GM19468 (cell line): ENCODE results near the gene USP26.
"Not testable (repeated sequence)": the region's sequence is repeated elsewhere in the genome, so short reads cannot be mapped to it uniquely, and the experiment has no call there.

ENCODE experiments used
- ATAC-seq: cut with Tn5 transposase; IDR thresholded peaks from one replicate; pipeline ENCODE4 v1.9.1; 2021; ENCODE audit warnings: mild to moderate bottlenecking, moderate library complexity, moderate number of reproducible peaks; ENCODE audit not compliant: unreplicated experiment; ENCODE audit errors: extremely low read depth

Gene USP26, protein sequence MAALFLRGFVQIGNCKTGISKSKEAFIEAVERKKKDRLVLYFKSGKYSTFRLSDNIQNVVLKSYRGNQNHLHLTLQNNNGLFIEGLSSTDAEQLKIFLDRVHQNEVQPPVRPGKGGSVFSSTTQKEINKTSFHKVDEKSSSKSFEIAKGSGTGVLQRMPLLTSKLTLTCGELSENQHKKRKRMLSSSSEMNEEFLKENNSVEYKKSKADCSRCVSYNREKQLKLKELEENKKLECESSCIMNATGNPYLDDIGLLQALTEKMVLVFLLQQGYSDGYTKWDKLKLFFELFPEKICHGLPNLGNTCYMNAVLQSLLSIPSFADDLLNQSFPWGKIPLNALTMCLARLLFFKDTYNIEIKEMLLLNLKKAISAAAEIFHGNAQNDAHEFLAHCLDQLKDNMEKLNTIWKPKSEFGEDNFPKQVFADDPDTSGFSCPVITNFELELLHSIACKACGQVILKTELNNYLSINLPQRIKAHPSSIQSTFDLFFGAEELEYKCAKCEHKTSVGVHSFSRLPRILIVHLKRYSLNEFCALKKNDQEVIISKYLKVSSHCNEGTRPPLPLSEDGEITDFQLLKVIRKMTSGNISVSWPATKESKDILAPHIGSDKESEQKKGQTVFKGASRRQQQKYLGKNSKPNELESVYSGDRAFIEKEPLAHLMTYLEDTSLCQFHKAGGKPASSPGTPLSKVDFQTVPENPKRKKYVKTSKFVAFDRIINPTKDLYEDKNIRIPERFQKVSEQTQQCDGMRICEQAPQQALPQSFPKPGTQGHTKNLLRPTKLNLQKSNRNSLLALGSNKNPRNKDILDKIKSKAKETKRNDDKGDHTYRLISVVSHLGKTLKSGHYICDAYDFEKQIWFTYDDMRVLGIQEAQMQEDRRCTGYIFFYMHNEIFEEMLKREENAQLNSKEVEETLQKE

DNA sequence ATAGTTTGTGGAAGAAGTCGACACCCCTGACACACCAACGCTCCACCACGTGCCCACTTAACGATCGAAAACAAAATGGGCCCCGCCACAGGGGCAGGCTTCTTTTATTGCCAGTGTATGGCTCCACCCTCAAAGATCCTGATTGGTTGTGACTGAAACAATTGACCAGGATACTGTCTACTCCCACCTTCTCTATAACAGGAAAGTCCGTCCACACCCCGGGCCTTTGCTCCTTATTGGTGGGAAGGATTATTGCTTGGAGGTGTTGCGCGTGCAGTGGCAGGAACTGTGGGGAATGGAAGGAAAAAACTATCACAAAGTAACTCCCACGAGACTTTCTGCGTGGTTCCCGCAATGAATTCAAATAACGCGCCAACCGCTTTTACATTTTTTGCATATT lies at the start of gene USP26:
TSS of gene USP26 (minus strand) at position 79 of the 400 bp plus-strand sequence. CDS start 68,889 bp downstream, outside the sequence.
- no peak for ATAC-seq

DNA sequence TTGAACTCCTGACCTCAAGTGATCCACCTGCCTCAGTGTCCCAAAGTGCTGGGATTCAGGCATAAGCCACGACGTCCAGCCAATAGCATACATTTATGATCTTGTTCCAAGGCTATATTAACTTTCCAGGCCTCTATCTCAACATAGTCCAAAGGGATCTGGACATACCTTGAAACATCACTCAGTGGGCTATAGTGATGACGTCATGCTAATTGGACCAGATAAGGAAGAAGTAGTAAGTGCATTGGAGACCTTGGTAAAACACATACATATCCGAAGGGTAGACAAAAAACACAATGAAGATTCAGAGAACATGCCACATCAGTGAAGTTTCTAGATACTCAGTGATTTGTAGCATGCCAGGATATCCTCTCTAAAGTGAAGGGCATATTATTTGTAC lies 37.4 kb upstream of the USP26 start:
- no peak for ATAC-seq

DNA sequence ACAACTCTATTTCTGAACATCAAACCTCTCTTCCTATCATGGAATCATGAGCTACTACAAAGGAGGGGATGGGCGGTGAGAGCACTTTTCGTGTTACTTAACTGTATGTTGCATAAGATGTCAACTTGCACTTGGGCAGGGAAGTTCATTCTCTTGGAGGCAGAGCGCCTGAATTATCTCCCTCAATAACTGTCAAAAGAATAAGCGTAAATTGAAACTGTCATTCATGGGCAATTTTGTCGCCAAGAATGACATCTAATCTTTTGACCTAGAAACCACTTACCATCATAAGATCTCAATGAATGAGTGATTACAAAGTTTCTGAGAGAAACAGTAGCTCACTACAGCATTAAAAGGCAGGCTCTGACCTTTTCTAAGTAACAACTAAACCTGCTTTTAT lies 23.5 kb upstream of the USP26 start:
- no peak for ATAC-seq

DNA sequence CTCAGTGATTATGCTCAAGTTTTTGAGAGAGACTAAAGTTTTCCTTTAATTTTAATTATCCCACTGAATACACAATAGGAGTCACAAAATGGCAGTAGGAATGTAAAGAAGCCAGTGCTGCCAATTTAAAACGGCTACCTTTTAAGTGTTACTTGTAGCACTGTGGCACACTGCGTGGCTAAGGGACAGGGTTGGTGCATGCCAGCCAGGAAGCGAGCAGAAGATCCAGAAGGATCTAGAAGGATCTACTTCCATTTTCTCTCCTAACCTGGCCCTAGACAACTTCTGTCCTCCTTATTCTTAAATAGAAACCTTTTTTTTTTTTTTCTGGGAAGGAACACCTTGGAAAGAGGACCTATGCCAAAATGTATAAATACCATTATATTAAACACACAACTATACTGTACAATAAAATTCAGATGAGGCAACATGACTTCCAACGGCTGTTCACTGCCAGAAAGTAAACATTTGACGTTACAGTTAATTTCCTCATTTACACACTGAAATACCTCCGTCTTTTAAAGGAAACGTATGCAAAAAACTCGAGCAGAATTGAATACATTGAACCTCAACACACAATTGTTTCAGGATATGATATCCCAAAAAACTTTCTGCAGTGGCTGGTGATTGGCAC lies 2.7 kb downstream of the USP26 start:
- no peak for ATAC-seq

DNA sequence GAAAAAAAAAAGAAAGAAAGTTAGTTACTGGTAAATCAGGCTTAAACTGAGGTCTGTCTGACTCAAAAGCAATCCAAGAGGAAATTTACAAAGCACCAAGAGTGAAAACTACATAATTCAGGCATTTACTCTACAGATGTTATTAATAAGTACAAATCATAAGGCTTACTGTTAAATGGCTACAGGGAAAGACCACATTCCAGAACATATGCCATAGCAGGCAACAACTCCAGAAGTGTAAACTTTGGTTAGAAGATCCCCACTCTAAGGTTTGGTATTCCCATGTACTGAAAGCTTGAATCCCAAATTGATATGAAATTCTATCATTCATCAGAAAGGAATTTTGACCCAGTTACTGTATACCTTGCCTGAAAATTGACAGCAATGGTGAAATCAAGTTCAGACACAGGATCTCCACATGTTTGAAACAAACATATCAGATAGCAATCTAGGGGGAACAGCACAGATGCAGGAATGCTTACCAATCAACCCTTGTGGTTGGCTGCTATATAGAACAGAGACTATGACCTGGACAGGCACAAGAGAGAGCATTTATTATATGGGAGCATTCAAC lies 6.6 kb downstream of the USP26 start:
- ATAC-seq = no peak

DNA sequence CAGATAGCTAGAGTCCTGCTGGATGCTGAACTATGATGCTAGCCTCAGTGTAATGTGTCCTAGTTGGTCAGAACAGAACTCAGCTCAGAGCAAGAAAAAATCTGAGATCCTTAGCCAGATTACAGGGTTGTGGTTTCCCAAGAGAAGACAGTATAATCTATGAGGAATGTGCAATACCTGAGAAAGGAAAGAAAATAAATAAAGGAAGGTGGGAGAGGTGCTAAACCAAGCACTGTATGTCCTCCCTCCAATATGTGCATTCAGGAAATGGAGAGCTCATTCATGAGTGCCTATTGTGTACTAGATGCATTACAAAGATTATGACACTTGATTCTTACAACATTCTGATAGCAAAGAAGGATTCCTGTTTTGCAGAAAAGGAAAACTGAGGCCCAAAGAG lies 7.5 kb downstream of the USP26 start:
- no peak for ATAC-seq

DNA sequence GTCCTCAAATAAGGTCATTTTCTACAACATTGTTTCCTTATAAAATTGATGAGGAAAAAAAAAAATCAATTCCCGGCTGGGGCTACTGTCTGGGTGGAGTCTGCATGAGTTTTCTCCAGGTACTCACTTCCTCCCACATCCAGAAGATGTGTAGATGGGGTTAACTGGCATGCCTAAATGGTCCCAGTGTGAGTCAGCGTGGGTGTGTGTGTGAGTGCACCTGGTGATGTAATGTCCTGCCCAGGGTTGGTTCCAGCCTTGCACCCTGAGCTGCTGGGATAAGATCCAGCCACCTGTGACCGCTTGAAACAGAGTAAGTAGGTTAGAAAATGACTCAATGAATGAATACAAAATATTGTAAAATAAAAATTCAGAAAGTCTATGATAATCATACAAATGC lies 11.1 kb downstream of the USP26 start:
- ATAC-seq = no peak

DNA sequence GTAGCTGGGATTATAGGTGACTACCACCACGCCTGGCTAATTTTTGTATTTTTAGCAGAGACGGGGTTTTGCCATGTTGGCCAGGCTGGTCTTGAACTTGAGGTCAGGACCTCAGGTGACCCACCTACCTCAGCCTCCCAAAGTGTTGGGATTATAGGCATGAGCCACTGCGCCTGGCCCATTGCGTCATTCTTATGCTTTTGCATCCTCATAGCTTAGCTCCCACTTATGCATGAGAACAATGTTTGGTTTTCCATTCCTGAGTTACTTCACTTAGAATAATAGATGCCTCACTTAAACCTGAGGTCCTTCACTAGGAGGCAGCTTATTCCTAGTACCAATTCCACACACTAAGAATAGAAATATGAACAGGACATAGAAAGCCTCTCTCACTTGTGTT lies 11.9 kb downstream of the USP26 start:
- ATAC-seq = not testable (repeated sequence)

DNA sequence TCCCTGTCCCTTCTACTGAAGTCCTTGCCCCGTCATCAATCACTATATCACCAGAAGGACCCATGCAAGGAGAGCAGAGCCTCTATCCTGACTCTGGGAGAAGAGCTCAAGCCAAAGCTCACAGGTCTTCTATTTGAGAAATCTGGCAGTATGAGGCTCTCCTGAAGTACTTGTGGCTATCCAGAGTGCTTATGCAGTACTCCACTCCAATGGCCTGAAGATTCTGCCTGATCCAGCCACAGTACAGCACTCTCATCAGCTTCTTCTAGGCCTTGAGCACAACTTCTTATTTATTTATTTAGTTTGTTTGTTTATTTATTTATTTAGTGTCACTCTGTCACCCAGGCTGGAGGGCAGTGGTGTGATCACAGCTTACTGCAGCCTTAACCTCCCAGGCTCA lies 13.0 kb downstream of the USP26 start:
- no peak for ATAC-seq

DNA sequence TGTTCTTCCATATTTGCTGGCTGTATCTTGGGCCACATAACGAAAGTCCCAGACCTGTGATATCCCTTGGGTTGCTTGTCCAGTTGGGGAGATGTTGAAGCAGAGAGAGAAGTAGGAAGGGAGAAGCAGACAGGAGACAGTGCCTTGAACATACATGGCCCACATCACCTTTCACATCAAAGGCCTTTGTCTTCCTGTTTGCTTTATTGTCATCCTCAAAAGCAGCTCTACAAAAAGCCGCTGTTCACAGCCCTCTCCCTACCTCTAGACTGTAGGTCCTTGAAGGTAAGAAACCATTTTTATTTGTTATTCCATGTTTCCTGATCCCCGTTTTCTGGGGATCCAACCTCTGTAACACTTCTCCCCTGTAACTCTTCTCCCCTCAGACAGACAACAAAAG lies 14.9 kb downstream of the USP26 start:
- ATAC-seq = no peak

DNA sequence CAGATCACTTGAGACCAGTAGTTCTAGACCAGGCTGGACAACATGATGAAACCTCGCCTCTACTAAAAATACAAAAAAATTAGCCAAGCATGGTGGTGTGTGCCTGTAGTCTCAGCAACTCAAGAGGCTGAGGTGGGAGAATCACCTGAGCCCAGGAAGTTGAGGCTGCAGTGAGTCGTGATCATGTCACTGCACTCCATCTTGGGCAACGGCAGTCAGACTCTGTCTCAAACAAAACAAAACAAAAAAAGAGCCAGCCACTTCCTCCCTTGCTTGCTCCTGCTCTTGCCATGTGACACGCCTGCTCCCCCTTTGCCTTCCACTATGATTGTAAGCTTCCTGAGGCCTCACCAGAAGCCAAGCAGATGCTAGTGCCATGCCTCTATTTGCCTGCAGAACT lies 19.1 kb downstream of the USP26 start:
- not testable (repeated sequence) for ATAC-seq

DNA sequence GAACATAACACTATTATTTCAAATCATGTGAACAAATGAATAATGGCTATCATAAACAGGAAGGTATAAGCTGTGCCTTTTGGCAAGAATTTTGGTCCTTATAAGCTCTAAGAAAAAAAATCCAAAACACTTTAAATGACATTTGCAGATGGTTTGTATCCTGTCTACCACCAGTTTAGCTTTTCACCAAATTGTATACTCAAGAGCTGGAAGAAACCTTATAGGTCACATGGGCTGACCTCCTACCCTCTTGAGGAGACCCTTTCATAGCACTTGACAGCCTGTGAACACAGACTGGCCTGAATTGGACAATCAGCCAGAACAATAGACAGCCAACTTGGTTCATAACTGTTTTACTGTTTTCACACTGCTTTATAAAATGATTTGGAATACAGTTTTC lies 24.3 kb downstream of the USP26 start:
- no peak for ATAC-seq

DNA sequence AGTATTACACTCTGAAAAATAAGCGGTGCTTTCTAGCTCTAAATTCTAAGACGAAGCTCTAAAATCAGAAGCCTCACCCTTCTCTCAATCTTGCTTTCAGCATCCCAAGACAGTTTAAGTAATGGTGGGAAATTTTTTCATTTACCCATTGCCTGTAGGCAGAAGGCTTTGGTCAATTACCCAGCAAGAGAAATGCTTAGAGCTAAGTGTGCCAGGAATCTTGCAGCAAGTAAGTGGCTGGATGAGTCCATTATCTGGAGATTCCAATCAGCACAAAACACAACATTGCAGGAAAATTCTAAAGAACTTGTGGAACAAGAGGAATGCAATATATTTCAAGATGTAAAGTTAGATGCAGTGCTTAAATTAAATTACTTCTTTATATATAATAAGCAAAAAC lies 28.4 kb downstream of the USP26 start:
- ATAC-seq = no peak

DNA sequence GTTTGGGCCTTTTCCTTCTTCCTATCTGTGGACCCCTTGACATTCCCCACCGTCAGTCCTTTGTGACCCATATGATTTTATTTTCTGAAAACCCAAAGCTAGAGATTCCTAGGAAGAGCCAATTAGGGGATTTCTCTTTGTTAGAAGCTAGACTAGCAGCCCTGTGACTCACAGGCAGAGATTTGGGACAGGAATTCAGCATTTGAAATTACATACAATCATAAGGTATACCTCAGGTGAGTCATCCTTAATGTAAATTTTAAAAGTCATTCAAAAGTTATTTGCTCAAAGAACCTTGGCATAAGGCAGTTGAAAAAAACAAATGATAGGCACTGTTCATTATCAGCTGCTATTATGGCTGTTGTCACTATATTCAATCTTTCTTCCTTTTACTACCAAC lies 40.6 kb downstream of the USP26 start:
- no peak for ATAC-seq

DNA sequence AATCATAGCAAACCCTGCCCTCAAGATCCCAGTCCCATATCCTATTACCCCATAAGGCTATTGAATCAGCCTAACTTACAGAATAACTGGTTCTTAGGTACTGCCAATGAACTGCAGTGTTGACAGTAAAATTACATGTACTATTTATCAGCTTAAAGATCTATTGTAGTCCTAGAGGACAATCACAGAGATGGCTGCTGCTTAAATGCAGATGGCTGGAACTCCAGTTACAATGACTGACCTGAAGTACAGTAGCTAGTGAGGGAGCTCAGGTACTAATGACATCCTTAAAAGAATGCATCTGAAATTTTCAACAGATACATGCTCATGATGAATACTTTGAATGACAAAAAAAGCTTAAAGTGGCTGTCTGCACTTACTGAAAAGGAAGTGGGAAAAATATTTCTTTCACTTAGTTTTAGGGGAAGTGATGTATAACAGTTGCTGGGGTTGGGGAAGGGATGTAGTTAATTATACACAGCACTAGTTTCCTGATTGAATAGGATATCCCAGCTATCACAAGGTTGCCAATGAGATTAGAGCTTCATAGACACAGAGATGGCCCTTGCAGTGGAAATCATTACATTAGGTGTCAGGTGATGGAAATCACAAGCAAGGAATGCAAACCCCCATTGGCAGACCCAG lies 42.0 kb downstream of the USP26 start:
- no peak for ATAC-seq

DNA sequence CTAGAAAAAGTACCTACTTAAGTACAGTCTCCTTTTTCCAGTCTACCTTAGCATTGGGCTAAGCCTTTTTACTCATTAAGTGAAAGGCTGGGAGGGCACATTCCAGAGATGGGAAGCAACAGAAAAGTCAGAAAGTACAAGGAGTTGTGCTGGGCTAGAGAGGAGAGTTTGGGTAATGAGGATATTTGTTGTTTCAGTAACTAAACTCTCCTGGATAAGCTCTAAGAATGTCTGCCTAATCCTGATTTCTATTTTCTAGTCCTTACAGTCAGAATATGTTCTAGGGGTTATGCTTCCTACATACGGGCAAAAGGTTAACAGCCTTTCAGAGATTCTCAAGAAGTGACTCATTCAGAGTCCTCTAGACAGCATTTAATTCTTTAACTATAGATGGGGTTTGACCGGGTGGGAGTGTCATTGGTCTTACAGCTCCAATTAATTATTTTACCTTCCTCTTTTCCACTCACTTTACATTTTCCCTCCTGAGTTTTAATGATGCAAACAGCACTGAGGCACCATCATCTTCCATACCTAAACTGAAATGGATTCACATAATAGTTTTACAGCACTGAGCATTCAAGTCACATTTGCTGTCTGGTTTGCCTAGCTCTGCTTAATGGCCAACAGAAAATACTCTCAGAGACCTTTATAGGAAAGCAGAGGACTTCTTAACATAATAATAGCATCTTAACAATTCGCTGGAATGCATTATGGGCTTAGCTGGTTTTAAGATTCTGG lies 42.9 kb downstream of the USP26 start:
- ATAC-seq = no peak

DNA sequence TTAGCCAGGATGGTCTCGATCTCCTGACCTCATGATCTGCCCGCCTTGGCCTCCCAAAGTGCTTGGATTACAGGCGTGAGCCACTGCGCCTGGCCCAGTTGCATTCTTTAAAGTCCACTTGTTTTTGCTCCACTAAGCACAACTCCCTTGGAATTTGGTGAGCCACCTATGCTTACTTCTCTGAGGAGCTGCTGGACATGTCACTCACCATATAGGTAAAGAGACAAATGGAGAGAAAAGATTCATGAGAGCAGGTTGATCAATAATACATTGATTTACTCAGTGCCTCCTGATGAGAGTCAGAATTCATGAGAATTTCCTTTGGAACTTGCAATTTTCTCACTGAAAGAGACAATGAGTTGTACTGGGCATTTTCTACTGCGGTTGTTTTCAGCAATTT lies 48.2 kb downstream of the USP26 start:
- ATAC-seq = no peak

DNA sequence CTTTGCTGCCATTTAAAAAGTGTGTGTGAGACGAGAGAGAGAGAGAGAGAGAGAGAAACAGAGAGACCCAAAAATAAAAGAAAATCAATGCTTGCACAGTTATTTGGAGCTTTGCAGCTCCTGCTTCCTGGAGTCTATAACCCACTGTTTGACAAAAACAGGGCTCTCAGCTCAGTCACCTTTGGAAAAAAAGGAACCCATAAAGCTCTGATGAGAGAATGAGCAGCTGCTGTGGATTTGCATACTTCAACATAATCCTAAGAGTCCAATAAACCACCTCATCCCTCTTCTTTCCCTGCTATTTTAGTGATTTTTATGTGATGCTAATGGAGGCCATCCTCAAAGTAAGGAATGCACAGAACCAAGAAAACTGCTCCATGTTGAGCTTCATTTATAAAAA lies 50.3 kb downstream of the USP26 start:
- ATAC-seq = no peak

DNA sequence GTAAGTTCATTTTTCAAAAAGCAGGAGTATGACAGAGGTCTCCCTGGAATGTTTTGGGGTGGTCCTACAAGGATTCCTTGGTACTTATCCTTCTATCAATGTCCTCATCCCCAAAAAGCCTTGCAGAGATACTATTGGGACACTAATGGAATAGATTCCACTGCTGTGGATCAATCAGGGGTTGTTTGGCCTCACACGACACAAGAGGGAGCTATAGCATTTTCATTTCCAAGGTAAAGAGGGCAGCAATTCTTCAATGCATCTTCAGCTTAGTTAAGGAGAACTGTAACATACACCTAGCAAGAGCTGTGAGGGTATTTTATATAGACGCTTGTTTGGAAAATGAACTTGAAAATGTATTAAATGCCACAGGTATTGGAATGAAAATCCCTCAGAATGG lies 50.9 kb downstream of the USP26 start:
- ATAC-seq = no peak
